ENCODE data around the gene DYRK2.

DYRK2 gene

DNA sequence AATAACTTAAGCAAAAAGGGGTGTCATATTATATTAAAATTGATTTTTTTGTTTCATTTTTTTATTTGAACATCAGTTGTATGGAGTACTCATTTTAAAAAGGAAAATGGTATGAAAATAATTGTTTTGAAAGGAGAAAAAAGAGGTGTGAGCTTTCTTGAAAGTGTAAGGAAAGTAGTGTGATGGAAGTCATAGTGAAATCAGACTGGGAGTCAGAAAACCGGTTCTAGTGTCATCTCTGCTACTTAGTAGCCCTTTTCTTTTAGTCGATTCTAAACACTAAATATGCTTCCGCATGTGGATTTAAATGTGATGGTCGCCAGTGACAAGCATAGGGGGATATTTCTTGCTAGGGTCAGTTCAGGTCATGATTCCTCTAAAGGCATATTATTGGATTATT is 1.8 kb upstream of the DYRK2 start:
- DNase-seq (ENCODE audit: low spot score), result no peak

- DNase-seq (ENCODE audit: low spot score), result no peak
Observed at GRCh38 chr12:67647181-67647798, 1.3 kb upstream of the DYRK2 start.

- peak; percentile 56 for DNase-seq (ENCODE audit: low spot score)
Observed at GRCh38 chr12:67647799-67648520, 585 bp upstream of the DYRK2 start.

DNA sequence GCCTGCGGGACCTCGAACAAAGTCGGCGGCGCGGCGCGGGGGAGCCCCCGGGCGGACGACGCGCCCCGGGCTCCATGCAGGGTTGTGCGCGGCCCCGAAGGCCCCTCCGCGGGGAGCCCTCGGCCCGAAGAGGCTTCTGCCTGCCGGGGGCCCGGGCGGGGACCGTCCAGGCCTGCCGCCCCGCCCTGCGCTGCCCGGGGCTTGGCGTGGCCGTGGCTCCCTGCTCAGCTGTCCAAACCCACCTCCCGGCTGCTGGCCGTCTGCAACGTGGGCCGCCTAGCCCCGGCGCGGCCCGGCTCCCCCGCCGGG is 670 bp downstream of the DYRK2 start:
- DNase-seq (ENCODE audit: low spot score), result no peak

- peak; percentile 38 for DNase-seq (ENCODE audit: low spot score)
Observed at GRCh38 chr12:67649570-67650387, 1.2 kb downstream of the DYRK2 start.

GRCh38 chr12:67650388-67651131 is 2.0 kb downstream of the DYRK2 start:
- no peak for DNase-seq (ENCODE audit: low spot score)

GRCh38 chr12:67651132-67651695 is 2.7 kb downstream of the DYRK2 start:
- DNase-seq (ENCODE audit: low spot score), result peak; percentile 45

- no peak for DNase-seq (ENCODE audit: low spot score)
Observed at GRCh38 chr12:67655829-67656228, 7.3 kb downstream of the DYRK2 start.

DNA sequence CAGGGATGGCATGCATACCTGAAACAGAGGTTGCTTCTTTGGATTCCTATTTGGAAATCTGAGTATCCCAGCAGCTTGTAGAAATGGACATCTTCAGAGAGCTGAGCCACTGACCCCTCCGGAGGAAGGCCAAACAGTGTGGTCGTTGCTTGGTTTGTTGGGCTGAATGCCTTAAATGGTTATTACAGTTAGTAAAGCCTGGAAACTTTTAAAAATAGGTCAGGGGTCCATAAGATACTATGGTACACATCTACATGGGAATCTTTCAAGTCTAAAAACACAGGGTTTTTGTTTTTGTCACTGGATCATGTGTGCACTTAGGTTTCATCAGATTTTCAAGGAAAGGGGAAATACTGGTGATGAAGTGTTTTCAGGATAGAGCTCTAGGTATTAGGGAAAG is 7.7 kb downstream of the DYRK2 start:
- DNase-seq (ENCODE audit: low spot score), result no peak

GRCh38 chr12:67658486-67658885 is 9.9 kb downstream of the DYRK2 start:
- no peak for DNase-seq (ENCODE audit: low spot score)

GRCh38 chr12:67659292-67659691 is 10.7 kb downstream of the DYRK2 start:
- no peak for DNase-seq (ENCODE audit: low spot score)

DNA sequence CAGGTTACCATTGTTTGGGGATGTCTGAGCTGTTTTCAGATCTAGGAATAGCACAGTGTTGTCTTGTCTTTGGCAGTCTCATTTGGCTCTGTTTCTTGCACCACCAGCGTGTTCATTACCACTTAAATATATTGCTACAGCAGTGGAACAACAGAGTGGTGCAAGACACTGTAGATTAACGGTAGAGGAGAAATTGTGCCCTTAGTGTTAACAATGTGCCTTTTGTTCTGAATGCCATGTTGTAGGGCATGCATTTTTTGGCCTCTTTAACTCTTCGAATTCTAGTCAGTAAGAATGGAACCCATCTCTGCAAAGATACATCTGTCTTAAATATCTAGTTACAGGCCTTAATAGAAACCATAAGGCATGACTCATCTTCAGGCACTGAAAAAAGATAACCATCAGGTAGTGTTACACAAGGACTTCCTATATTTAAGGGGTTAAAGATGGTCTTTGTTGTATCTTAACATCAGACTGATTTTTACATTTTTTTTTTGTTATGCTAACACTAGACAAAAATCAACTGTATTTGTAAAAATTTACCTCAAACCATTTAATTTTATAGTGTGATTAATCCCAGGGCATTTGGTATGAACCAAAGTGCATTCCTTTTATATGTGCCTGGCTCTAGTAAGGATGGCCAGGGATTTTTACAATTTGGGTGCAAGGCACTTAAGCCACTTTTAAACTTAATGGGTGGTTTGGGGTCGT is 12.9 kb downstream of the DYRK2 start:
- DNase-seq (ENCODE audit: low spot score), result peak; percentile 39

GRCh38 chr12:67662910-67663538 is 14.5 kb downstream of the DYRK2 start:
- no peak for DNase-seq (ENCODE audit: low spot score)

GRCh38 chr12:67664171-67664570 is 15.6 kb downstream of the DYRK2 start:
- no peak for DNase-seq (ENCODE audit: low spot score)

GRCh38 chr12:67665679-67666078 is 17.1 kb downstream of the DYRK2 start:
- no peak for DNase-seq (ENCODE audit: low spot score)

- DNase-seq (ENCODE audit: low spot score), result no peak
Observed at GRCh38 chr12:67666605-67667004, 18.1 kb downstream of the DYRK2 start.

- DNase-seq (ENCODE audit: low spot score), result peak; percentile 35
Observed at GRCh38 chr12:67667276-67668073, 18.9 kb downstream of the DYRK2 start.

- no peak for DNase-seq (ENCODE audit: low spot score)
Observed at GRCh38 chr12:67669217-67669933, 20.8 kb downstream of the DYRK2 start.

DNA sequence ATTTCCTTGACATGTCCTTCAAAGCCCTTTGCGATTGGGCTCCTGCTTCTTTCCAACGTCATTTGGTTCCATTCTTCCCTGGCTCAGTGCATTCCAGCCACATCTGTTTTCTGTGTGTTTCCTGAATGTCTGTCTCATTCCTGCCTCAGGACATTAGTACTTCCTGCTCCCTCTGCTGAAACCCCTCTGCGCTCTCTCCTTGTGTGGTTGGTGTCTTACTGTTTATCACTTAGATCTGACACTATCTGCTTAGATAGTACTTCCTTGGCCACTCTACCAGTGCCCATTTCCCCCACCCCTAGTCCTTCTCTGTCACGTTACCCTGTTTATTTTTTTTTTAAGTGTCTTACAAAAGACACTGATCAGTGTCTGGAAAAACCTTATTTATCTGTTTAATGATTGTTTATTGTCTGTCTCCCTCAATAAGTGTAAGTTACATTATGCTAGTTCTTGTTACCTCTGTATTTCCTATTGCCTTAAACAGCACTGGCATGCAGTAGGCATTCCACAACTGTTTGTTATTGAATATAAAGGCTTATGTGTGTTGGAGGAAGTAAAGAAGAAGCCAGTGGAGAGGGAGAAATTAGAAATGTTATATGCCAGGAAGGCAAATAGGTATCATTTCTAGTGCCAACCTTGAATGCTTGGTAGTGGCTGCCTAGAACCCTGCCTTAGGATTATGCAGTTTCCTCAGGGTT is 21.5 kb downstream of the DYRK2 start:
- no peak for DNase-seq (ENCODE audit: low spot score)
